ENCODE results near the gene NCOA3.
"Not testable (repeated sequence)": the region's sequence is repeated elsewhere in the genome, so short reads cannot be mapped to it uniquely, and the experiment has no call there.

Gene NCOA3

GRCh38 chr20:47540443-47541354 lies 39.0 kb downstream of the NCOA3 start:
- DNase-seq (ENCODE audit: low read depth): no peak

- DNase-seq (ENCODE audit: low read depth): no peak
Measured at GRCh38 chr20:47541355-47541922, 39.8 kb downstream of the NCOA3 start.

GRCh38 chr20:47543006-47543431 lies 41.3 kb downstream of the NCOA3 start:
- no peak for DNase-seq (ENCODE audit: low read depth)

GRCh38 chr20:47544240-47544639 lies 42.6 kb downstream of the NCOA3 start:
- peak; percentile 72 for DNase-seq (ENCODE audit: low read depth)

GRCh38 chr20:47544852-47545251 lies 43.2 kb downstream of the NCOA3 start:
- no peak for DNase-seq (ENCODE audit: low read depth)

GRCh38 chr20:47545499-47545898 lies 43.8 kb downstream of the NCOA3 start:
- DNase-seq (ENCODE audit: low read depth): no peak

- no peak for DNase-seq (ENCODE audit: low read depth)
Measured at GRCh38 chr20:47546184-47547033, 44.7 kb downstream of the NCOA3 start.

- DNase-seq (ENCODE audit: low read depth): no peak
Measured at GRCh38 chr20:47547034-47547387, 45.3 kb downstream of the NCOA3 start.

GRCh38 chr20:47549671-47550070 lies 48.0 kb downstream of the NCOA3 start:
- no peak for DNase-seq (ENCODE audit: low read depth)

GRCh38 chr20:47551222-47551621 lies 49.5 kb downstream of the NCOA3 start:
- DNase-seq (ENCODE audit: low read depth): no peak

GRCh38 chr20:47551841-47552240 lies 50.2 kb downstream of the NCOA3 start:
- DNase-seq (ENCODE audit: low read depth): no peak

- DNase-seq (ENCODE audit: low read depth): no peak
Measured at GRCh38 chr20:47552996-47553395, 51.3 kb downstream of the NCOA3 start.

GRCh38 chr20:47553594-47554235 lies 52.0 kb downstream of the NCOA3 start:
- DNase-seq (ENCODE audit: low read depth): not testable (repeated sequence)

GRCh38 chr20:47554283-47554682 lies 52.6 kb downstream of the NCOA3 start:
- DNase-seq (ENCODE audit: low read depth): not testable (repeated sequence)

- DNase-seq (ENCODE audit: low read depth): no peak
Measured at GRCh38 chr20:47557218-47557617, 55.5 kb downstream of the NCOA3 start.

- no peak for DNase-seq (ENCODE audit: low read depth)
Measured at GRCh38 chr20:47557791-47558190, 56.1 kb downstream of the NCOA3 start.

- DNase-seq (ENCODE audit: low read depth): no peak
Measured at GRCh38 chr20:47558295-47559066, 56.8 kb downstream of the NCOA3 start.

GRCh38 chr20:47559141-47559540 lies 57.5 kb downstream of the NCOA3 start:
- DNase-seq (ENCODE audit: low read depth): no peak

- DNase-seq (ENCODE audit: low read depth): no peak
Measured at GRCh38 chr20:47561180-47561579, 59.5 kb downstream of the NCOA3 start.

- DNase-seq (ENCODE audit: low read depth): no peak
Measured at GRCh38 chr20:47561603-47562583, 60.2 kb downstream of the NCOA3 start.
